Measurements from ENCODE around the gene HDGFL3. TPM values are rescaled to one million over a fixed set of nuclear protein-coding genes. Genes with fewer than 3 reads are reported as not detected.
"Not testable (repeated sequence)": the region's sequence is repeated elsewhere in the genome, so short reads cannot be mapped to it uniquely, and the experiment has no call there.

HDGFL3 gene
- total and polyA plus RNA-seq, 2 donors (not counting 1 experiment from before 2014, with no cell fraction given) = 0.12 to 2.5 TPM

DNA sequence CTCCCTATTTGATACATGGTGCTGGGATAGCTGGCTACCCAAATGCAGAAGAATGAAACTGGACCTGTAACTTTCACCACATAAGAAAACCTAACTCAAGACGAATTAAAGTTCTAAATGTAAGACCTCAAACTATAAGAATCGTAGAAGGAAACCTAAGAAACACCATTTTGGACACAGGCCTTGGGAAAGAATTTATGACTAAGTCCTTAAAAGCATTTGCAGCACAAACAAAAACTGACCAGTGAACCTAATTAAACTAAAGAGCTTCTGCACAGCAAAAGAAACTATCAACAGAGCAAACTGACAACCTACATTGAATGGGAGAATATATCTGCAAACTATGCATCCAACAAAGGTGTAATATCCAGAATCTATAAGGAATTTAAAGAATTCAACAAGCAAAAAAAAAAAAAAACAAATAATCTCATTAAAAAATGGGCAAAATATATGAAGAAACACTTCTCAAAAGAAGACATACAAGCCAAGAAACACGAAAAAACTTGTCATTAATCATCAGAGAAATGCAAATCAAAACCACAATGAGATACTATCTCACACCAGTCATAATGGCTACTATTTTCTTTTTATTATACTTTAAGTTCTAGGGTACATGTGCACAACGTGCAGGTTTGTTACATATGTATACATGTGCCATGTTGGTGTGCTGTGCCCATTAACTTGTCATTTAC is 37.0 kb downstream of the HDGFL3 start:
- Mint-ChIP-seq H3K9me3 (ENCODE audit: insufficient read depth) (peaks cover 9% of the 10 kb centered on the region), H3K27me3 (peaks cover 15% of the 10 kb centered on the region), H3K4me3 (no peak overlapping the region), H3K27ac (no peak overlapping the region), H3K4me1 (no peaks in the 10 kb centered on the region)
- POLR2A ChIA-PET = no interaction called here
- no peak for TF ChIP-seq CTCF (IDR thresholded peaks at IDR 0.05)
- TF ChIP-seq EZH2 (IDR thresholded peaks at IDR 0.05; ENCODE audit: borderline replicate concordance, insufficient read depth, low read depth, low read length, poor library complexity, severe bottlenecking) = no peak
- intact Hi-C loops (cut with micrococcal nuclease) = no loop called here
- WGBS (ENCODE audit: insufficient coverage) = no CpG with 5 or more reads among the region's 4 CpGs
- Histone ChIP-seq H3K27ac (ENCODE audit: low read length in 2 of 2) (no peak overlapping the region), H3K27me3 (replicated peaks in 1 of 4; ENCODE audit: control extremely low read depth in 1 of 4, control insufficient read depth in 3 of 4, insufficient read depth in 4 of 4, low read length in 3 of 4) (no peaks in the 10 kb centered on the region), H4K20me1 (ENCODE audit: control insufficient read depth, insufficient read depth, low read length, poor library complexity, severe bottlenecking) (no peaks in the 10 kb centered on the region), H3K9me3 (ENCODE audit: control extremely low read depth in 1 of 3, control insufficient read depth in 2 of 3, insufficient read depth in 1 of 3, low read length in 2 of 3) (peaks cover 1 to 4% (median 3%) of the 10 kb centered on the region in 3 donors), H3K9ac (ENCODE audit: low read length) (no peak overlapping the region), H3K4me3 (ENCODE audit: control extremely low read depth in 1 of 5, extremely low read depth in 1 of 5, insufficient read depth in 1 of 5, low read depth in 2 of 5, low read length in 4 of 5) (no peak overlapping the region), H3K36me3 (replicated peaks in 1 of 2; ENCODE audit: control extremely low read depth in 1 of 2, control insufficient read depth in 1 of 2, extremely low read depth in 1 of 2, insufficient read depth in 2 of 2, low read length in 1 of 2) (no peaks in the 10 kb centered on the region), H2AFZ (ENCODE audit: insufficient read depth, low read depth, low read length, poor library complexity, severe bottlenecking) (no peak overlapping the region), H3K79me2 (ENCODE audit: control insufficient read depth, insufficient read depth, low read length) (no peaks in the 10 kb centered on the region), H3K4me2 (replicated peaks; ENCODE audit: low read depth, low read length, poor library complexity, severe bottlenecking) (no peak overlapping the region), H3K4me1 (ENCODE audit: control insufficient read depth in 2 of 2, insufficient read depth in 2 of 2, low read length in 2 of 2) (no peaks in the 10 kb centered on the region)
- CTCF ChIA-PET = no interaction called here
- no peak for ATAC-seq (ENCODE audit: low read depth)
- no peak for DNase-seq

DNA sequence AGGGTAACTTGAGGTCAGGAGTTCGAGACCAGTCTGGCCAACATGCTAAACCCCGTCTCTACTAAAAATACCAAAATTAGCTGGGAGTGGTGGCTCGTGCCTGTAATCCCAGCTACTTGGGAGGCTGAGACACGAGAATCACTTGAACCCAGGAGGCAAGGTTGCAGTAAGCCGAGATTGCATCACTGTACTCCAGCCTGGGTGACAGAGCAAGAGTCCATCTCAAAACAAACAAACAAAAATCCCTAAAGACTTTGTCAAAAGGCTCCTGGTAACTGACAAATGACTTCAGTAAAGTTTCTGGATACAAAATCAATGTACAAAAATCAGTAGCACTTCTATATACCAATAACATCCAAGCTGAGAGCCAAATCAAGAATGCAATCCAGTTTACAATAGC is 38.0 kb downstream of the HDGFL3 start:
- H3K36me3 ChIP-seq (replicated peaks in 1 of 2; ENCODE audit: control extremely low read depth in 1 of 2, control insufficient read depth in 1 of 2, extremely low read depth in 1 of 2, insufficient read depth in 2 of 2, low read length in 1 of 2); H4K20me1 ChIP-seq (ENCODE audit: control insufficient read depth, insufficient read depth, low read length, poor library complexity, severe bottlenecking); DNase-seq; CTCF ChIA-PET; POLR2A ChIA-PET; H3K27me3 ChIP-seq (replicated peaks in 1 of 4; ENCODE audit: control extremely low read depth in 1 of 4, control insufficient read depth in 3 of 4, insufficient read depth in 4 of 4, low read length in 3 of 4); intact Hi-C loops (cut with micrococcal nuclease); H3K27ac ChIP-seq (ENCODE audit: low read length in 2 of 2); H3K9ac ChIP-seq (ENCODE audit: low read length); H3K4me3 ChIP-seq (ENCODE audit: control extremely low read depth in 1 of 5, extremely low read depth in 1 of 5, insufficient read depth in 1 of 5, low read depth in 2 of 5, low read length in 4 of 5); H3K27ac Mint-ChIP-seq; H3K4me2 ChIP-seq (replicated peaks; ENCODE audit: low read depth, low read length, poor library complexity, severe bottlenecking); H2AFZ ChIP-seq (ENCODE audit: insufficient read depth, low read depth, low read length, poor library complexity, severe bottlenecking); H3K4me1 Mint-ChIP-seq; H3K4me1 ChIP-seq (ENCODE audit: control insufficient read depth in 2 of 2, insufficient read depth in 2 of 2, low read length in 2 of 2); H3K9me3 ChIP-seq (ENCODE audit: control extremely low read depth in 1 of 3, control insufficient read depth in 2 of 3, insufficient read depth in 1 of 3, low read length in 2 of 3); H3K79me2 ChIP-seq (ENCODE audit: control insufficient read depth, insufficient read depth, low read length); H3K4me3 Mint-ChIP-seq; ATAC-seq (ENCODE audit: low read depth); H3K9me3 Mint-ChIP-seq (ENCODE audit: insufficient read depth): not testable (repeated sequence)
- H3K27me3 Mint-ChIP-seq = peaks cover 13% of the 10 kb centered on the region
- WGBS (ENCODE audit: insufficient coverage) = 79% methylated on average over 5 of the region's 5 CpGs
